HCT116 (cell line): ENCODE results near the gene XPO1. TPM values are rescaled to one million over a fixed set of nuclear protein-coding genes. Genes with fewer than 3 reads are reported as not detected.

Experiments used
- ATAC-seq: fragments of 200-7000 bp; cut with Tn5 transposase; 2 replicates; pipeline ENCODE4 v1.9.1; 2020; ENCODE audit warnings: mild to moderate bottlenecking, moderate library complexity
- BruUV-seq: library from RNA; stranded (reverse); fragments of 400-500 nt; replicated peaks from 2 replicates; lab custom pipeline; 2021; lab: Mats Ljungman, UMichigan
- CTCF ChIA-PET: fragments of 300-600 bp; sonication (Branson Sonifier 250); formaldehyde crosslinking; loops from one replicate; lab custom pipeline; 2021; ENCODE audit warnings: antibody characterized with exemption; lab: Charles Lee
- POLR2A ChIA-PET: fragments of 300-600, 350-600 bp; sonication (Branson Sonifier 250); formaldehyde crosslinking; loops from one replicate; lab custom pipeline; 2021; ENCODE audit warnings: antibody characterized with exemption; lab: Charles Lee
- RAD21 ChIA-PET, 2 experiments: fragments of 300-600 bp; sonication (Branson Sonifier 250); formaldehyde crosslinking; loops; one replicate each; lab custom pipeline; 2023; ENCODE audit warnings: low total read pairs in 2 of 2; ENCODE audit not compliant: uncharacterized antibody in 2 of 2, unreplicated experiment in 2 of 2, low non-redundant PET in 1 of 2; lab: Charles Lee
- DNase-seq: peaks from one replicate; pipeline ENCODE4 v3.0.0-alpha.2; 2010; ENCODE audit warnings: low read depth, low spot score
- H2AFZ ChIP-seq: fragments of 200-600 bp; shearing (Covaris generic), sonication (generic); 2 replicates; pipeline ENCODE4 v1.6.1; 2017; ENCODE audit warnings: low read depth, mixed run types, mixed read lengths, antibody characterized with exemption, low read length; ENCODE audit not compliant: poor library complexity, severe bottlenecking
- H3K27ac ChIP-seq: 2 replicates; pipeline ENCODE4 v1.5.1; 2012; ENCODE audit warnings: low read depth, low read length
- H3K27me3 ChIP-seq: fragments of 200-600 bp; sonication (generic); 2 replicates; pipeline ENCODE4 v1.6.1; 2016; ENCODE audit warnings: mixed run types, low read length, mixed read lengths; ENCODE audit not compliant: insufficient read depth
- H3K36me3 ChIP-seq, 2 experiments: fragments of 200-500 bp in 1 of 2; fragments of 200-600 bp in 1 of 2; sonication (Bioruptor generic) in 1 of 2; sonication (generic) in 1 of 2; 2 replicates each; pipeline versions ENCODE4 v1.5.1 to v1.6.1; 2014 to 2016; ENCODE audit warnings: low read length in 2 of 2, inconsistent platforms in 1 of 2, mixed read lengths in 1 of 2, mixed run types in 1 of 2; ENCODE audit not compliant: insufficient read depth in 2 of 2, control insufficient read depth in 1 of 2
- H3K4me1 ChIP-seq, 2 experiments: fragments of 200-600 bp in 1 of 2; sonication (generic) in 1 of 2; 2 replicates each; pipeline versions ENCODE4 v1.5.1 to v1.6.1; 2012 to 2017; ENCODE audit warnings: low read length in 2 of 2, inconsistent platforms in 1 of 2, mild to moderate bottlenecking in 1 of 2, mixed read lengths in 1 of 2, mixed run types in 1 of 2, moderate library complexity in 1 of 2; ENCODE audit not compliant: insufficient read depth in 2 of 2, control insufficient read depth in 1 of 2
- H3K4me2 ChIP-seq: fragments of 200-600 bp; sonication (generic); 2 replicates; pipeline ENCODE4 v1.6.1; 2017; ENCODE audit warnings: mixed run types, low read length, mixed read lengths
- H3K4me3 ChIP-seq, 2 experiments: fragments of 200-600 bp in 1 of 2; sonication (generic) in 1 of 2; replicated peaks in 1 of 2; 2 replicates each; pipeline ENCODE4 v1.5.1; 2011 to 2016; ENCODE audit warnings: low read length in 2 of 2, control low read depth in 1 of 2, low read depth in 1 of 2, mild to moderate bottlenecking in 1 of 2, mixed read lengths in 1 of 2, mixed run types in 1 of 2
- H3K79me2 ChIP-seq: fragments of 200-600 bp; sonication (generic); 2 replicates; pipeline ENCODE4 v1.6.1; 2017; ENCODE audit warnings: mild to moderate bottlenecking, mixed run types, low read length, moderate library complexity, mixed read lengths; ENCODE audit not compliant: insufficient read depth
- H3K9ac ChIP-seq: fragments of 200-600 bp; sonication (generic); 2 replicates; pipeline ENCODE4 v1.6.1; 2016; ENCODE audit warnings: low read length, mixed read lengths
- H3K9me2 ChIP-seq: fragments of 200-600 bp; sonication (generic), shearing (Covaris generic); 2 replicates; pipeline ENCODE4 v1.6.1; 2017; ENCODE audit warnings: mixed run types, mild to moderate bottlenecking, moderate library complexity; ENCODE audit not compliant: insufficient read depth
- H3K9me3 ChIP-seq, 2 experiments: fragments of 200-500 bp in 1 of 2; fragments of 200-600 bp in 1 of 2; sonication (Bioruptor generic) in 1 of 2; sonication (generic) in 1 of 2; 2 replicates each; pipeline ENCODE4 v1.6.1; 2014 to 2017; ENCODE audit warnings: low read length in 2 of 2, mixed read lengths in 2 of 2, inconsistent platforms in 1 of 2, low read depth in 1 of 2, mild to moderate bottlenecking in 1 of 2, mixed run types in 1 of 2, moderate library complexity in 1 of 2; ENCODE audit not compliant: control insufficient read depth in 1 of 2, insufficient read depth in 1 of 2
- H4K20me1 ChIP-seq: fragments of 200-600 bp; sonication (generic), shearing (Covaris generic); 2 replicates; pipeline ENCODE4 v1.6.1; 2017; ENCODE audit warnings: mixed run types, mild to moderate bottlenecking, moderate library complexity; ENCODE audit not compliant: insufficient read depth
- CBX3 ChIP-seq: IDR thresholded peaks from 2 replicates; pipeline ENCODE4 v1.6.1; 2012; ENCODE audit warnings: low read depth
- CTCF ChIP-seq, 3 experiments: fragments of 200-600 bp in 1 of 3; sonication (generic) in 1 of 3; IDR thresholded peaks in 2 of 3; conservative IDR thresholded peaks in 1 of 3; 2 replicates each; pipeline ENCODE4 v1.5.1; 2012 to 2017; ENCODE audit warnings: low read depth in 2 of 3, low read length in 2 of 3, antibody characterized with exemption in 1 of 3, borderline replicate concordance in 1 of 3, control low read depth in 1 of 3, mild to moderate bottlenecking in 1 of 3, mixed read lengths in 1 of 3, mixed run types in 1 of 3, moderate library complexity in 1 of 3; ENCODE audit not compliant: insufficient read depth in 1 of 3
- EGR1 ChIP-seq: IDR thresholded peaks from 2 replicates; pipeline ENCODE4 v1.6.1; 2012; ENCODE audit warnings: low read depth
- EZH2phosphoT487 ChIP-seq: fragments of 200-600 bp; IDR thresholded peaks from 2 replicates; pipeline ENCODE4 v1.6.1; 2018; ENCODE audit warnings: antibody characterized with exemption, borderline replicate concordance
- JUND ChIP-seq: IDR thresholded peaks from 2 replicates; pipeline ENCODE4 v1.6.1; 2012
- POLR2AphosphoS5 ChIP-seq: IDR thresholded peaks from 2 replicates; pipeline ENCODE4 v1.6.1; 2011; ENCODE audit warnings: mild to moderate bottlenecking, low read depth, low read length, moderate library complexity
- RAD21 ChIP-seq: IDR thresholded peaks from 2 replicates; pipeline ENCODE4 v1.6.1; 2012; ENCODE audit warnings: low read depth, mild to moderate bottlenecking
- REST ChIP-seq: IDR thresholded peaks from 2 replicates; pipeline ENCODE4 v1.6.1; 2012; ENCODE audit warnings: low read depth
- SRF ChIP-seq: IDR thresholded peaks from 2 replicates; pipeline ENCODE4 v1.6.1; 2012; ENCODE audit warnings: low read depth
- TCF7L2 ChIP-seq: IDR thresholded peaks from 2 replicates; pipeline ENCODE4 v1.7.0; 2011; ENCODE audit warnings: borderline replicate concordance, inconsistent platforms; ENCODE audit not compliant: insufficient read depth, insufficient read length; ENCODE audit errors: extremely low read depth
- YY1 ChIP-seq: IDR thresholded peaks from 2 replicates; pipeline ENCODE4 v1.6.1; 2011; ENCODE audit warnings: low read length, low read depth, moderate library complexity, mild to moderate bottlenecking; ENCODE audit not compliant: insufficient replicate concordance; ENCODE audit errors: extremely low read depth
- ZBTB33 ChIP-seq: IDR thresholded peaks from 2 replicates; pipeline ENCODE4 v1.6.1; 2011; ENCODE audit warnings: mild to moderate bottlenecking, low read length, moderate library complexity; ENCODE audit not compliant: insufficient replicate concordance; ENCODE audit errors: extremely low read depth
- ZFX ChIP-seq: fragments of 450-650 bp; IDR thresholded peaks from 2 replicates; pipeline ENCODE4 v1.6.1; 2017
- intact Hi-C: fragments of 100-400 bp; cut with micrococcal nuclease; formaldehyde crosslinking; loops from 2 replicates; pipeline ENCODE4 v1.10.0; 2022
- total RNA-seq: library from RNA; stranded (reverse); gene quantifications from one replicate; pipeline ENCODE4 v1.2.1, GENCODE V29; 2021; ENCODE audit not compliant: unreplicated experiment
- TF ChIP-seq, protein P1 (sequence below): IDR thresholded peaks from 2 replicates; pipeline ENCODE4 v1.6.1; 2012

The XPO1 gene
- total RNA-seq, 1 experiment from 2014 or later: 184 TPM

DNA sequence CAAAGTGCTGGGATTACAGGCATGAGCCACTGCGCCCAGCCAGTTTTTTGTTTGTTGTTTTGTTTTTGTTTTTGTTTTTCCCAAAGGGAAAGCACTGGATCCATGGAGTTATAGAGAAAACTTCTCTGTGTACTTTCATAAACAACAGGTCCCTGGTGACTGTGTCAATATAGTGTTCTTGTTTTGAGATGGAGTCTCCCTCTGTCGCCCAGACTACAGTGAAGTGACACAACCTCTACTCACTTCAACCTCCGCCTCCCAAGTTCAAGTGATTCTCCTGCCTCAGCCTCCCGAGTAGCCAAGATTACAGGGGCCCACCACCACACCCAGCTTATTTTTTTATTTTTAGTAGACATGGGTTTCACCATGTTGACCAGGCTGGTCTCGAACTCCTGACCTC, 83.8 kb downstream of the XPO1 start:
- Histone ChIP-seq H3K27ac (no peak overlapping the region), H3K79me2 (peaks cover 100% of the 10 kb centered on the region), H3K36me3 (peaks cover 0 to 2% of the 10 kb centered on the region in 2 experiments; a peak in 1 of 4 replicates), H3K4me3 (no peak overlapping the region), H3K27me3 (no peaks in the 10 kb centered on the region), H3K9ac (no peak overlapping the region), H3K9me2 (no peaks in the 10 kb centered on the region), H3K9me3 (no peaks in the 10 kb centered on the region), H3K4me1 (peaks cover 0 to 17% of the 10 kb centered on the region in 2 experiments; a peak in 2 of 4 replicates), H4K20me1 (0 out of 2 replicates have a peak, but pooled peaks cover 2% of the 10 kb centered on the region), H2AFZ (no peak overlapping the region), H3K4me2 (peak overlapping the region; percentile 0; the same call in 1 of the 2 replicates)
- BruUV-seq: no TSS peak
- intact Hi-C loops: no loop called here
- CTCF ChIA-PET: no interaction called here
- ATAC-seq: no peak
- TF ChIP-seq YY1 (no peak), EGR1 (no peak), POLR2AphosphoS5 (no peak), CTCF (IDR thresholded peaks at IDR 0.05 in 2 of 3, conservative IDR thresholded peaks at IDR 0.05 in 1 of 3; ENCODE audit: borderline replicate concordance in 1 of 3, insufficient read depth in 1 of 3, low read depth in 2 of 3, low read length in 2 of 3) (no peak), REST (no peak), ZBTB33 (no peak), SRF (no peak), CBX3 (no peak), JUND (no peak), RAD21 (no peak), TCF7L2 (no peak), EZH2phosphoT487 (no peak), ZFX (no peak)
- TF ChIP-seq, protein P1, sequence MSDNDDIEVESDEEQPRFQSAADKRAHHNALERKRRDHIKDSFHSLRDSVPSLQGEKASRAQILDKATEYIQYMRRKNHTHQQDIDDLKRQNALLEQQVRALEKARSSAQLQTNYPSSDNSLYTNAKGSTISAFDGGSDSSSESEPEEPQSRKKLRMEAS: no peak
- POLR2A ChIA-PET: no interaction called here
- DNase-seq: no peak
- RAD21 ChIA-PET: no interaction called here
